Frontal cortex (tissue), 4 donors: ENCODE measurements around the gene SEMA4D. TPM values are rescaled to one million over a fixed set of nuclear protein-coding genes. Genes with fewer than 3 reads are reported as not detected.

Source experiments
- DNase-seq, 2 donors: peaks; one replicate each; pipeline ENCODE4 v3.0.0; 2012; ENCODE audit warnings: low spot score in 2 of 2
- FAIRE-seq: peaks from 2 replicates; lab custom pipeline; 2012; peaks lifted over from hg19 to GRCh38; lab: Jason Lieb, UNC
- total RNA-seq: library from RNA; depleted of rRNA; stranded (reverse); fragments of >200 nt; gene quantifications from one replicate; pipeline ENCODE4 v1.2.3, GENCODE V29; 2014
- donor health status: control.
- donor health status: control.
- donor health status: control.

SEMA4D gene
- total RNA-seq, 1 donor from 2014 or later = 7.7 TPM

DNA sequence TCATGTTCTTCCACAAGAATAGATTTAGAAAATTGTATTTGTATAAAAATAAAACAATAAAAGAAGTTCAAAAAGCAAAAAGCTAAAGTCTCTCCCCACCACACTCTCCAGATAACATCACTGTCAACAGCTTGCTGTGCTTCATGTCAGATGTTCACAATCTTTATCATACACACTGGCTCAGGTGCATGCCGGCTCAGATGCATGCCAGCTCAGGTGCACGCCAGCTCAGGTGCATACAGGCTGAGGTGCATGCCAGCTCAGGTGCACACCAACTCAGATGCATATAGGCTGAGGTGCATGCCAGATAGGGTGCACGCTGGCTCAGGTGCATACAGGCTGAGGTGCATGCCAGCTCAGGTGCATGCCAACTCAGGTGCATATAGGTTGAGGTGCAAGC is 26.5 kb downstream of the SEMA4D start:
- no peak for FAIRE-seq

DNA sequence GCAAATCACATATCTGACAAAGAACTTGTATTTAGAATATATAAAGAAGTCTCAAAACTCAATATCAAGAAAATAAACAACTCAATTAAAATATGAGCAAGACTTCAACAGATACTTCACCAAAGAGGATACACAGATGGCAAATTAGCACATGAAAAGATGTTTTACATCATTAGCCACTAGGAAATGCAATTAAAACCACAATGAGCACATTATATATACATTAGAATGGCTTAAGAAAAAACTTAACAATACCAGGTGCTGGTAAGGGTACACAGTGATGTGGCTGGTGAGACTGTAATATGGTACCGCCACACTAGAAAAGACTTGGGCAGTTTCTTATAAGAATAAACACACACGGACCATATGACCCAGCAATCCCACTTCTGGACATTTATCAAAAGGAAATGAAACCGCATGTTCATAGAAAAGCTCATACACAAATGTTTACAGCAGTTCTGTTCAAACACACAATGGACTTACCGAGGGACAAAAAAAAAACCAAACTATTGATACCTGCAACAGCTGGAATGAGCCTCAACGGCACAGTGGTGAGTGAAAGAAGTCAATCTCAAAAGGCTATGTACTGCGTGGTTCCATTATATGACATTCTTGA is 27.6 kb downstream of the SEMA4D start:
- DNase-seq (no peak), FAIRE-seq (no peak)

More for the DNA sequence above, 26.5 kb downstream of the SEMA4D start:
- no peak for DNase-seq

DNA sequence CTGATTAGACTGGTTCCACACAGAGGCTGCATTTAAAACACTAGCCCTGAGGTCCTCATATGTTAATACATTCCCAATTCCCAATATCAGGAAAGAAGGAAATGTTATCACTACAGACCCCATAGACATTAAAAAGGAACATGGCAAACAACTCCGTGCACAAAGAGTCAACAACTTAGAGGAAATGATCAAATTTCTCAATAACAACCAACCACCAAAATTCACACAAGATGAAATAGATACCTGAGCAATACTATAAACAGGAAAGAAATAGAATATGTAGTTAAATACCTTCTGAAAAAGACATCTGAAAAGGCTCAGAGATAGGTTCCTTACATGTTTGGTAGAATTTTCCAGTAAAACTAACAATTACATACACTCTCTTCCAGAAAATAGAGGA is 28.9 kb downstream of the SEMA4D start:
- FAIRE-seq (no peak), DNase-seq (no peak)

DNA sequence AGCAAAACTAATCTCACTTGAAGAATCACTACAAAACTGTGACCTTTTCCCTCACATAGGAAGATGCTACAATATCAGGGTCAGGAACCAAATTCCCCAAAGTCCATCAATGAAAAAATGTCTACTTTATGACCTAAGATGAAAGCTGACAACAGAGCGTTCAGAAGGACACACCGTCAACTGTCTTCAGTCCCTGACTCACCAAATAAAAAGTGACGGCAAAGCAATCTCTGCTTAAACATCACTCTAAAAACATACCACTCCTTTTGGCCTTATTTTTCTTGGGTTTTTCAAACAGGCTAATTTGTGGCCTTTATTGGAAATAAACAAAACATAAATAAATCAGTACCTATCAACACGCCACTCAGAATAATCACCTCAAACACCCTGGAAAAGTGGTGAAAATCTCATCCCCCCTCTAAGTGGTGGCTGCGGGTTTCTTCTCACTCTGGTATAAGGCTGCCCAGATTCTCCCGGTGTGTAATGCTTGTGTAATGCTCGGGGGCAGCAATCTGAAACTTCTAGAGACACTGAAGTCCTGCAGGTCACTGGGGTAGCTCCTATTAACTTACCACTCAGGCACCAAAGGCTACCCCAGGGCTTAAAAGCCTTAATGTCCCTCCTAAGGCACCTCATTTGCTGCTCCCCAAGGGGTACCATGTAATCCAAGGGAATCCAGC is 29.5 kb downstream of the SEMA4D start:
- FAIRE-seq (no peak), DNase-seq (no peak)

DNA sequence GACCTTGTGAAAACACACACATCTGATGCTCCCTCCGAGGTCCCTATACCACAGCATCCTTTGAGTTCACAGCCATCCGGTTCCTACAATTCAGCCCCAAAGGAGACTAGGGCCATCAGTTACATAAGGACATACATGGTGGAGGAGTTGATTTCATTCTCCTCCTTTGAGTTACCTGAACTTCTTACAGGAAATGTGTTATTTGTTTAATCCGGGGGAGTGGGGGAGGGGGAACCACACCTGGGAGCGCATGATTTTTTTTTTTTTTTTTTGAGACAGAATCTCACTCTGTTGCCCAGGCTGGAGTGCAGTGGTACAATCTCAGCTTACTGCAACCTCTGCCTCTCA is 30.7 kb downstream of the SEMA4D start:
- FAIRE-seq (no peak), DNase-seq (no peak)

DNA sequence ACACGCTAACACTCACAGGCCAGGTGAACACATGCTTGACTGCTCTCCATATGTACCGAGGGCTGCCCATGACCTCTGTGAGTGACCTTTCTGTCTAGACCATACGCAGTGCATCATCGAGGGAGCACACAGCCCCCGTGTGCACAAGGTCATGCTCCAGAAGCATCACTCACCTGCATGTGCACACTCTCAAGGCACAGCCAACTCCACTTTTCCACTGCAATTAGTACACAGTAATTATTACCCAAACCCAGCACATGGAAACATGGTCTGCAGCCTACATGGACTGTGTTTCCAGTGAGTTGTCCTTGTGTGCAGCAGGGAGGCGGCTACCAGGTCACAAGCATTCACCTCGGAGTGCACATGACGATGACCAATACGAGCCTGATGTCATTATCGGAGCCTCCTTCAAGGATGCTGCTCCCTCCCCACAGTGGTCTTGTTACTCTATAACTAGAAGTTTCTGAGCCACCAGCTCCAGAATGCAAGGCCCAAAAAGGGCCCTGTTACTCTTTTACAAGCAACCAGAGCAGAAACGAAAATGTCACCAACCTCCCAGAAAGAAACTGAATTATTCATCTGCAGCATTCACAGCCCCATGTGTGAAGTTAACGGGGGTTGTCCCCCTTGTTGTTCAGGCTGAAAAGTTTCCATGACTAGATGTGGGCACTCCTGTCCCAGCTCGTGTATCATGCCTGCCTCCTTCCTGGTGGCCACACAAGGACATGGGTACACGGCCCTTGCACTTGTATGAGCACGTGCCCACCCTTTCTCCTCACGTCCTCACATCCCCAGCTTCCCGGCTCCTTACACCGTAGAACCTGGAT is 31.2 kb downstream of the SEMA4D start:
- no peak for DNase-seq
- no peak for FAIRE-seq

DNA sequence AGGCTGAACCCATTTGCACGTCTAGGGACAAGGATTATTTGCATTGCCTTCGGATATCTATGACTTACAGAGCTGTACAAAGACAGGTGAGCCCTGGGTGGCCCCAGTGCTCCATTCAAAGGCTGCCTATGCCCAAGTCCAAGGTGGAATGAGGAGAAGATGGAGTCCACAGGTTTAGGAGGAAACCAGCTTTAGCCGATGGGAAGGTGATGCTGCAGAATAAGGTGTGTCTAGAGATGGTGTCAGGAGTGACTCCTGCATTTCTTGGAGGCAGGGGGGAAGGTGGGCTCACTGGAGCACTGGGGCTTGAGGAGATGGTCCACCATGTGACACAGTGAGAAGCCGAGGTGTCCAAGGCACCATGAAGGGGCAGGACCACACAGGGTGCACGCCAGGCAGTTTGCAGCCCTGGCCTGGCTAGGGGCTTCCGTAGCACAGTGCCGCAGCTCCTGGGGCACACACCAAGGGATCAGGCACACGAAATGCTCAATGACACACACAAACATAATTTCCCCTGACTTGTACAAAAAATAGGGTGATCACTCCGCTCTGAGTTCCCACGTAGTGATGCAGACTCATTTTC is 32.1 kb downstream of the SEMA4D start:
- DNase-seq = no peak
- FAIRE-seq = no peak

DNA sequence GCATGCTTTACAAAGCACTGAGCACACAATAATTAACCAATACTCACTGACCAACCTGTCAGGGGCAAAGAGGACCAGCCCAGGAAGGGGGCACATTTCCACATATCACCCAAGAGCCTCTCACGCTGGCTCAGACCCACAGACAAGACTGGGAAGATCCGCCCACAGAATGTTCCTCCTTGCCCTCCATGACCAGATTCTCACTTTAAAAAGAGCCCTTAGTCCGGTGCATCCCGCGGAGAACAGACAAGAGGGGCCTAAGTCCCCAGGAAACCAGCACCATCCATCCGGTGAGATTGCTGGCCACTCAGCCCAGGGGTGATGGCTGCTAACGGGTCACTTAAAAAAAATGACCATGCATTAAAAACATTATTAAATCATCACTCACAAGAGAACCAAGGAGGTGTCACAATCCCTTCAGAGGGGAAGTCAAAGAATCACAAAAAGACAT is 32.9 kb downstream of the SEMA4D start:
- FAIRE-seq = no peak
- DNase-seq = no peak

DNA sequence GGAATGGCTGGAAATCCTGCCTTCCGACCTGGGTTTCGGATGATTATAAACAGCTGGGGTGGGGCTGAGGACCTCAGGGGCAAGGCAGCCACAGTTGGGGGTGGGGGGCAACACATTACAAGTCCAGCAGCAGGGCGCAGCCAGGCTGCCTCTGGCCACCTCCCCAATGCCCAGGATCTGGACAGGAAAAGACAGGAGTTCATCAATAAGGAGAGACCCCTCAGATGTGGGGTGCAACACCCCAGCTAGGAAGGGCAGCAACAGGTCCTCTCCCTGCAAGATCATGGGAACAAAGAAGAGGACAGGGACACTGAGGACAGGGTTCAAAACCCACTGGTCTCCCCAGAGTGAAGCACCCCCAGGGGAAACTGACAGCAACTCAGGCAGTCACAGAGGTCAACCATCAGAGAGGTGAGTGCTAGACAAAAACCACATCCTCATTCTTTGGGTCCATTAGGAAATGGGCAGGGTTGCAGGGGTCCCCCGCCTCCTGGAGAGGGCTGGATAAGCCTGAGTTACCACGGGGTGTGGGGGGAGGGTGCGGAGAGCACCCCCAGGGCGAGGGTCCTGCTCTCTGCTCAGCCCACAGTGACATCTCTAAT is 33.5 kb downstream of the SEMA4D start:
- DNase-seq = no peak
- no peak for FAIRE-seq

DNA sequence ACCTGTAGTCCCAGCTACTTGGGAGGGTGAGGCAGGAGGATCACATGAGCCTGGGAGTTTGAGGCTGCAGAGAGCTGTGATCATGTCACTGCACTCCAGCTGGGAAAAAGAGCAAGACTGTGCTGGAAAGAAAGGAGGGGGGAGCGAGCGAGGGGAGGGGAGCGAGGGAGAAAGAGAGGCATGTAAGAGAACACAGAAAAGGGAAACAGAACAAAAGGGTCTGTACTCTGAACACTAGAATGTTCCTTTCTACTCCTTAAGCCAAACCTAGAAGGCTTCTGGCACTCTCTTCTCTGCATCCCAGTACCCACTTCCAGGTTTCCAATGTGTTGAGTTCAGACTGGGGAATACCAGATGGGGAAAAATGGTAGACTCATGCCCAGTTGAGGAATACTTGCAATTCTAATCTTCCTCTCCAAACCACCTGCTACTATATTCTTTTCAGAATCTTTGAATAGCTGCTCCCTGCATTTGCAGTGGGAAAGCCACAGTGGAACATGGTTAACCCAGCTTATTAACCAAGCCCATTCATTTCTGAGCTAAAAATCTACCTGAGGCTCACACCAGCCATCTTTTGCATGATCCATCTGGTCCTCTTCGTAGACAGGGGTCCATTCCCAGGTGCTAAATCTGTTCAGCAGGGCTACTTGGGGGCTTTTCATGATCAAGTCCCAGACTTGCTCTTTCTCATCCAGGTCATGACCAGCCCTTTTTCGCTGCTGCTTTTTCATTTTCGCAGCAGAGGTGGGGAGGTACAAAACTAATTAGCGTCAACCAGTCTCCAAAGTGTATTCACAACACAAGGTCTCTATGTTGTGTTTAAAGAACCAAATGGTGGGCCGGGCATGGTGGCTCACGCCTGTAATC is 34.9 kb downstream of the SEMA4D start:
- no peak for DNase-seq
- FAIRE-seq = no peak

DNA sequence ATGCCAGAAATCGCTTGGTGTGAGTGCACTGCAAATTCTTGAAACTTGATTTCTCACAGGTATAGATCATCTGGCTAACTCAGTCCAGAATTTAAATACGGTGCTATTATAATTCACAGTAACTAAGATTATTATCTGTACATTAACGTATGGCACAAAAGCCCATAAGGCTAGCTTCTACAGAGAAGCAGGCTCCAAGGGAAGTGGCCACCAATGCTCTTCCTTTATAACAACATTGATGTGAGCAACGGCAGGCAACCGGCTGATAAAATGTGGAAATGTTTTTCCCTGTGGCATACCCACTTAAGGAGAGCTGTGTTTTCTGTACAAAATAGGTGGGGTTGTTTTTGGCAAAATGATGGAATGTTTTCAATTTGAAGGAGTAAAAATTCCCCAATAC is 35.7 kb downstream of the SEMA4D start:
- FAIRE-seq (no peak), DNase-seq (no peak)

DNA sequence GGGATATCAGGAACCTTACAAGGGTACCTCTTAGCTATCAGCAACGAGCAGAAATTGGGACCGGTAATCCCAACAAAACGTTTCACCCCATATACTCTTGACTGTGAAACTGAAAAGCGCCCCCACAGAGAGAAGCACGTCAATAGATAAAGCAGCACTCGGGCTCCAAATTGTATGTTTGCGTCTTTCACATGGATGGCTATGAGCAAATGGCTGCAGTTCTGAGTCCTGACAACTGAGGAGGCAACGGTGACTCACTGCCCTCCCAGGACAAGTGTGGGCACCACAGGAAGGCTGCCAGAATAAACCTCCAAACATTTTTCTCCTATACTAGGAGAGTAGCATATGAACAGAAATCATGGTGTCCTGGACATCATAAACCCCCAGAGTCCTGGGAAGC is 36.6 kb downstream of the SEMA4D start:
- DNase-seq (no peak), FAIRE-seq (no peak)

DNA sequence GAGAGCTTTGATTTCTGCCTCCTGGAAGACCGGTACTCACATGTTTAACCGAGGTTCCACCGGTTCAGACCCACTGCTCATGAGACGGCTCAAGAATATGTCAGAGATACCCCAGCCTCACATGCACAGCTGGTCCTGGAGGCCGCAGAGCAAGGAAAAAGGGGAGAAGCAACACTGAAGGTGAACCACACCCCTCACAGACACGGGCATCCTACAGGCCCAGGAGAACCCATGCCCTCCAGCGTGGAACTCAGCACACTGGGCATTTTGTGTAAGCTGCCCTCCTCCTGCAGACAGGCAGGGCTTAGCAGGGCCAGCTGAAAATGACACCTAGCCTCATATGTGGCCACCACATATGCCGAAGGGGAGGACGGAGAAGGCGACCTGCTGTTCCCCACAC is 37.4 kb downstream of the SEMA4D start:
- no peak for DNase-seq
- no peak for FAIRE-seq

DNA sequence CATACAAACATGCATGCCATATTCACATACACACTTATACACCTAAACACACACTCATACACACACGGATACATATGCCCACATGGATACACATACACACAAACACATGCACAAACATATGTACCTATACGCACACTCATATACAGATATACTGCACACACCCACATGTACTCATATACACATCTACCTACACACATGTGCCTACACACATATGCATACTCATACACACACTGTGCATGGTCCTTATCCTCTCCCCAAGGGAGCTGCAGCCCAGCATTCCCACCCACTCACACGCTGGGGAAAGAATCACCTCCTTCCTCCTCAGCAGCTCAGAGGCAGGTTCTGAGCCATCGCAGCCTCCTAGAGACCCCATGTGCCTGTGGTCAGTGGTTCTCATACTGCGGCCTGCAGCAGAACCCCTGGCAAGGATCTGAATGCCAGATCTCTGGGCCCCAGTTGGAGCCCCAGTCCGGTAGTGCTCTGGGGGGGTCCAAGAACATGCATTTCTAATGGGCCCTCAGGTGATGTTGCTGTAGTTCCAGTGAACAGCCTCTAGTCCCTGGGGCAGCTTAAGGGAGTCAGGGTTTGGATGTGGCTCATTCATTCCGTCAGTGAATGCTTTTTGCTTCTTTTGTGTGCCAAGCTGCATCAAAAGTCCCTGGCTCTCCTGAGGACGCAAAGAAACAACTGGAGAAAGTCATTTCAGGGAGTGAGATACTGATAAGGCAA is 39.0 kb downstream of the SEMA4D start:
- FAIRE-seq = no peak

DNA sequence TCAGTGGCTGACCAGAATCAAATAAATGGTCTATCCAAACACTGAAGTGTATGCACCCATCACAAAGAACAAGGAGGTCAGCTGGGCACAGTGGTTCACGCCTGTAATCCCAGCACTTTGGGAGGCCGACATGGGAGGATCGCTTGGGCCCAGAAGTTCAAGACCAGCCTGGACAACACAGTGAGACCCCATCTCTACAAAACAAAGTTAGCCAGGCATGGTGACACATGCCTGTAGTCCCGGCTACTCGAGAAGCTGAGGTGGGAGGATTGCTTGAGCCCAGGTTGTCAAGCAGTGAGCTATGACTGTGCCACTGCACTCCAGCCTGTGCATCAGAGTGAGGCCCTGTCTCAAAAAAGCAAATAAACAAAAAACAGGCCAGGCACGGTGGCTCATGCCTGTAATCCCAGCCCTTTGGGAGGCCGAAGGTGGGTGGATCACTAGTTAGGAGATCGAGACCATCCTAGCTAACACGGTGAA is 40.5 kb downstream of the SEMA4D start:
- no peak for FAIRE-seq
- DNase-seq = no peak

More for the DNA sequence above, 39.0 kb downstream of the SEMA4D start:
- no peak for DNase-seq

DNA sequence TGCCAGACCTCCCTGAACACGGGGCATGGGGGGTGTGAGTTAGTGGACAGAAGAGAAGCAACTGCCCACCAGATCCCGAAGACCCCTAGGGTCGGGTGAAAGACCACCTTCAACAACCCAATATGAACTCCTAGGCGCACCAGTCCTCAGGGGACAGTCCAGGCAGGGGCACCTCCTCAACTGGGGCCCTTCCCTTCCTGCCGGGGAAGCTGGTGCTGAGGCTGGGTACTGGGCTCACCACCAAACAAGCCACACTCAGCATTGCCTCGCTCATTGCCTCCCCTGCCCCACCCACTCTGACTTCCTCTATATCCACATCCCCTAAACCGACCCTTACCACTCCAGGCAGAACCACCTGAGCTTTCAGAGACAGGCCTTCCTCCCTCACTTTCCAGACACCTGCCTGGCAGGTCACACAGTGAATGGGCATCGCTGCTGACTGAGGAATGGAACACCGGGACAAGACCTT is 42.5 kb downstream of the SEMA4D start:
- FAIRE-seq = no peak

DNA sequence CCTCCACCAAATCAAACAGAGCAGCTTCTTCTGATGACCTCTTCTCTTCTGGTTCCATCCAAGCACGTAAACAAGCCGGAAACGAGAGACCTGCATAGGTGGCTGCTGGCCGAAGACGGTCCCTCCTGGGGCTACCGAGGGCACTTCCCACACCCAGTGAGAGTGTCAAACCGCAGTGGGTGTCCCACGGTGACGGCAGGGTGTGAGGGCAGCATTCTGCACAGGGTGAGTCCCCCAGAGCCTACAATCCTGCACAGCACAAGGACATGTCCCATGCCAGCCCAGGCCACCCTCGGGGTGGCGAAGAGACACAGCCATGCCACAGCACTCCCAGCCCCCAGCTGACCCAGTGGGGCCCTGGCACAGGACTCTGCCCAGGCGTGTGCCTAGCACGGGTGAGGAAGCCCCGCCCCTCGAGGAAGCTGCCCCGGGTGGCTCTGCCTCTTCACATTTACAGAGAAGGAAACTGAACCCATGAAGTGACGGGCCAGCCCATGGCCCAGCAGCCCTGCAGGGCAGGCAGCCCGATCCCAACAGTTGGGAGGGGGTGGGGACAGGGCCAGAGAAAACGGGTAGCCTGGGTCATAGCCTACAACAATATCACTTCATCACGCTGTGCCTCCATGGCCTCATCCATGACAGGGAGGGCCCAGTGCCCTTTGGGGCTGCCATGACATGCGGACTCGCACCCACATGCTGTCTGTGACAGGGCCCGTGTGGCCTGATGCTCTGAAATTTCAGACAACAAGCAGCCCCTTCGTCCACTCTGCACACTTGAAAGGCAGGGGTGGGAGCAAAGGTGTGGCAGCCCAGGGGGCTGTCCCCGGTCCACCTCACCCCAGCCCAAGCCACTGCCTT is 43.2 kb downstream of the SEMA4D start:
- DNase-seq = no peak
- FAIRE-seq = no peak

More for the DNA sequence above, 42.5 kb downstream of the SEMA4D start:
- no peak for DNase-seq

DNA sequence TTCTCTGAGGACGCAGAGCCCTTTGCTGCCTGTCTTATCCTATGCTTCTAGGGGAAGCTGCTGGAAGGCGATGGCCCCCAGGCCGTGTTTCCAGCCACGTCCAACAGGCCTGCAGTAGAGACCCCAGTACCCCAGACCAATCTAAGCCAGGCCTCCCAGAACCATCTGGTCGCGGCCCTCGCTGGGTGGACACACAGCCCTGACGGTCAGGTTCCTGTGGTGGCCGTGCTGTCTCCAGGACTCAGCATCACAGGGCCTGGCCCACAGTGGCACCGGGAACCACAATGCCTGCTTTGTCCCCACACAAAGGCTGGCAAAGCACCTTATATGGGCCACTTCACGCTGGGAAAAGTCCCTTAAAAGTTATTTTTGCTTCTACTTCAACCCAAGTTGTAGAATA is 44.5 kb downstream of the SEMA4D start:
- FAIRE-seq = no peak

More for the DNA sequence above, 44.5 kb downstream of the SEMA4D start:
- DNase-seq = no peak
